IMR-90 (cell line): ENCODE measurements around the gene RRN3. TPM values are rescaled to one million over a fixed set of nuclear protein-coding genes. Genes with fewer than 3 reads are reported as not detected.
A peak's percentile ranks its signal among the peaks of the same experiment; 100 is the strongest.
"Not testable (repeated sequence)": the region's sequence is repeated elsewhere in the genome, so short reads cannot be mapped to it uniquely, and the experiment has no call there.

Source experiments
- ATAC-seq: fragments of 200-7000 bp; cut with Tn5 transposase; 2 replicates; pipeline ENCODE4 v1.9.1; 2020; ENCODE audit warnings: low read depth, mild to moderate bottlenecking, moderate library complexity
- BruUV-seq: library from RNA; stranded (reverse); fragments of 400-500 nt; replicated peaks from 2 replicates; lab custom pipeline; 2021; lab: Mats Ljungman, UMichigan
- CTCF ChIA-PET: fragments of 300-600 bp; formaldehyde crosslinking; extraction: SDS; loops from one replicate; lab custom pipeline; 2021; ENCODE audit warnings: antibody characterized with exemption; lab: Yijun Ruan, JAX
- POLR2A ChIA-PET: fragments of 300-600 bp; sonication (Branson Sonifier 250); formaldehyde crosslinking; loops from one replicate; lab custom pipeline; 2022; ENCODE audit warnings: antibody characterized with exemption; ENCODE audit not compliant: unreplicated experiment; lab: Charles Lee
- DNase-seq: peaks from one replicate; pipeline ENCODE4 v3.0.0; 2013
- H2AFZ ChIP-seq: replicated peaks from 2 replicates; pipeline ENCODE3; 2013; ENCODE audit warnings: low read length, mild to moderate bottlenecking; ENCODE audit not compliant: poor library complexity
- H2AK5ac ChIP-seq: 2 replicates; pipeline ENCODE4 v1.6.1; 2013; ENCODE audit warnings: low read depth, low read length, inconsistent platforms
- H2AK9ac ChIP-seq: replicated peaks from 2 replicates; pipeline ENCODE3; 2013; ENCODE audit warnings: mild to moderate bottlenecking, low read depth, low read length, moderate library complexity; ENCODE audit not compliant: poor library complexity
- H2BK120ac ChIP-seq: 2 replicates; pipeline ENCODE4 v1.6.1; 2013; ENCODE audit warnings: low read depth, low read length, inconsistent platforms
- H2BK15ac ChIP-seq: 3 replicates; pipeline ENCODE4 v1.6.1; 2013; ENCODE audit warnings: low read depth, low read length, inconsistent platforms
- H2BK20ac ChIP-seq: 2 replicates; pipeline ENCODE4 v1.6.1; 2013; ENCODE audit warnings: low read depth, mild to moderate bottlenecking, inconsistent platforms, low read length, moderate library complexity
- H2BK5ac ChIP-seq: 2 replicates; pipeline ENCODE4 v1.6.1; 2013; ENCODE audit warnings: mild to moderate bottlenecking, low read depth, low read length, inconsistent platforms; ENCODE audit not compliant: poor library complexity, severe bottlenecking
- H3K14ac ChIP-seq: replicated peaks from 2 replicates; pipeline ENCODE4 v1.6.1; 2013; ENCODE audit warnings: low read depth, low read length, inconsistent platforms
- H3K18ac ChIP-seq: 2 replicates; pipeline ENCODE4 v1.6.1; 2013; ENCODE audit warnings: low read depth, low read length, control low read depth
- H3K23ac ChIP-seq: 2 replicates; pipeline ENCODE4 v1.6.1; 2013; ENCODE audit warnings: low read depth, low read length, inconsistent platforms
- H3K27ac ChIP-seq: 2 replicates; pipeline ENCODE4 v1.5.1; 2013; ENCODE audit warnings: mild to moderate bottlenecking, control low read depth, low read length; ENCODE audit not compliant: insufficient read depth
- H3K27me3 ChIP-seq: 2 replicates; pipeline ENCODE4 v1.6.1; 2013; ENCODE audit warnings: low read length; ENCODE audit not compliant: control insufficient read depth, insufficient read depth
- H3K36me3 ChIP-seq: 2 replicates; pipeline ENCODE4 v1.6.1; 2013; ENCODE audit warnings: low read length, mixed read lengths; ENCODE audit not compliant: control insufficient read depth, insufficient read depth
- H3K4ac ChIP-seq: 2 replicates; pipeline ENCODE4 v1.6.1; 2013; ENCODE audit warnings: low read depth, low read length, inconsistent platforms
- H3K4me1 ChIP-seq: 2 replicates; pipeline ENCODE4 v1.6.1; 2013; ENCODE audit warnings: low read length, mixed read lengths; ENCODE audit not compliant: control insufficient read depth, insufficient read depth
- H3K4me2 ChIP-seq: 2 replicates; pipeline ENCODE4 v1.6.1; 2013; ENCODE audit warnings: low read depth, mild to moderate bottlenecking, control low read depth, low read length, moderate library complexity
- H3K4me3 ChIP-seq: 2 replicates; pipeline ENCODE4 v1.5.1; 2013; ENCODE audit warnings: low read depth, mild to moderate bottlenecking, control low read depth, low read length, moderate library complexity; ENCODE audit not compliant: insufficient read depth
- H3K56ac ChIP-seq: 2 replicates; pipeline ENCODE4 v1.6.1; 2013; ENCODE audit warnings: low read length, inconsistent platforms; ENCODE audit not compliant: insufficient read depth; ENCODE audit errors: extremely low read depth
- H3K79me1 ChIP-seq, 2 experiments: 2 replicates each; pipeline ENCODE4 v1.6.1; 2013; ENCODE audit warnings: low read length in 2 of 2, inconsistent platforms in 1 of 2, low read depth in 1 of 2
- H3K9ac ChIP-seq: 2 replicates; pipeline ENCODE4 v1.6.1; 2013; ENCODE audit warnings: low read depth, low read length, control low read depth
- H3K9me1 ChIP-seq: 2 replicates; pipeline ENCODE4 v1.6.1; 2013; ENCODE audit warnings: low read length, inconsistent platforms; ENCODE audit not compliant: insufficient read depth
- H3K9me3 ChIP-seq: 2 replicates; pipeline ENCODE4 v1.6.1; 2013; ENCODE audit warnings: low read length; ENCODE audit not compliant: control insufficient read depth, insufficient read depth
- H4K20me1 ChIP-seq: 2 replicates; pipeline ENCODE4 v1.6.1; 2013; ENCODE audit warnings: low read length, inconsistent platforms; ENCODE audit not compliant: insufficient read depth
- H4K5ac ChIP-seq: 2 replicates; pipeline ENCODE4 v1.6.1; 2013; ENCODE audit warnings: mild to moderate bottlenecking, low read depth, low read length, control low read depth
- H4K8ac ChIP-seq, 2 experiments: 2 replicates each; pipeline ENCODE4 v1.6.1; 2013; ENCODE audit warnings: low read depth in 2 of 2, low read length in 2 of 2, control low read depth in 1 of 2, inconsistent platforms in 1 of 2
- H4K91ac ChIP-seq: 2 replicates; pipeline ENCODE4 v1.6.1; 2013; ENCODE audit warnings: low read depth, low read length, inconsistent platforms; ENCODE audit not compliant: insufficient read depth
- CEBPB ChIP-seq: IDR thresholded peaks from 2 replicates; pipeline ENCODE4 v1.6.1; 2012; ENCODE audit warnings: low read depth, low read length, improper control_type of control experiment
- NFE2L2 ChIP-seq: fragments of 150-350 bp; IDR thresholded peaks from 2 replicates; pipeline ENCODE4 v1.6.1; 2016; ENCODE audit warnings: low read depth, mild to moderate bottlenecking, low read length
- WGBS, 2 experiments: methylation state at CpG; one replicate each; pipeline versions ENCODE4 v1.1.5 to v1.1.7; 2013; ENCODE audit warnings: missing lambda C conversion rate in 2 of 2; ENCODE audit not compliant: insufficient read length in 1 of 2; ENCODE audit errors: extremely low coverage in 2 of 2; 5-methylcytosine and 5-hydroxymethylcytosine counted together
- dilution Hi-C: fragments of 300-500 bp; cut with HindIII; formaldehyde crosslinking; loops from one replicate; pipeline ENCODE4 v1.14.3; 2018; ENCODE audit warnings: low sequenced_read_pairs; ENCODE audit not compliant: unreplicated experiment
- in situ Hi-C: fragments of 300-500 bp; cut with MboI; formaldehyde crosslinking; loops from 3 replicates; pipeline ENCODE4 v1.14.3; 2019; ENCODE audit warnings: low sequenced_read_pairs, inconsistent platforms, mixed read lengths
- intact Hi-C: fragments of 100-400 bp; cut with micrococcal nuclease; formaldehyde crosslinking; loops from 2 replicates; pipeline ENCODE4 v1.10.0; 2022
- polyA plus RNA-seq, 3 experiments: library from polyadenylated mRNA; depleted of rRNA; stranded (reverse); fragments of >200 nt; gene quantifications; 2 replicates each; pipeline ENCODE4 v1.2.3, GENCODE V29; 2012; ENCODE audit warnings: low replicate concordance in 1 of 3
- total RNA-seq: library from RNA; depleted of rRNA; stranded (reverse); fragments of >200 nt; gene quantifications from 2 replicates; pipeline ENCODE4 v1.2.3, GENCODE V29; 2012

RRN3 gene
- total and polyA plus RNA-seq, 2 of the 4 experiments (the other 2 are of a cell fraction) = 22.1 to 47.7 TPM

GRCh38 chr16:15062085-15062810 lies 31.8 kb downstream of the RRN3 start:
- H4K91ac ChIP-seq, CTCF ChIA-PET, H3K9me3 ChIP-seq, H4K8ac ChIP-seq, in situ Hi-C loops, H3K79me1 ChIP-seq, dilution Hi-C loops, H2AK9ac ChIP-seq, intact Hi-C loops, H2AFZ ChIP-seq, H3K23ac ChIP-seq, H2BK15ac ChIP-seq, H4K20me1 ChIP-seq, H2BK120ac ChIP-seq, H2BK5ac ChIP-seq, H3K4me1 ChIP-seq, H3K56ac ChIP-seq, H4K5ac ChIP-seq, H2BK20ac ChIP-seq, H3K9me1 ChIP-seq, BruUV-seq, H3K9ac ChIP-seq, H2AK5ac ChIP-seq, H3K4me2 ChIP-seq, H3K4me3 ChIP-seq, H3K27me3 ChIP-seq, H3K14ac ChIP-seq, H3K4ac ChIP-seq, POLR2A ChIA-PET, H3K27ac ChIP-seq, H3K18ac ChIP-seq: not testable (repeated sequence)
- no CpG with 5 or more reads among the region's 8 CpGs for whole genome bisulfite sequencing, 2 experiments
- DNase-seq (peak; percentile 29), ATAC-seq (peak; percentile 64)
- TF ChIP-seq NFE2L2 (0 out of 2 replicates have a peak, but pooled peaks have one; percentile 16), CEBPB (peak; percentile 54; the same call in 1 of the 2 replicates)
- H3K36me3 ChIP-seq = peaks cover 40% of the 10 kb centered on the region
